ENCODE measurements around the gene SH3D21. TPM values are rescaled to one million over a fixed set of nuclear protein-coding genes. Genes with fewer than 3 reads are reported as not detected.

SH3D21 gene
- polyA plus RNA-seq, 1 donor from 2014 or later, result 2.6 TPM

GRCh38 chr1:36305915-36306209 lies 306 bp upstream of the SH3D21 start:
- H3K4me2 ChIP-seq (ENCODE audit: low read length), result no peak overlapping the region
- H3K79me2 ChIP-seq (replicated peaks; ENCODE audit: insufficient read depth, low read length), result no peaks in the 10 kb centered on the region
- no peaks in the 10 kb centered on the region for H3F3A ChIP-seq (ENCODE audit: insufficient read depth, low read length, poor library complexity, severe bottlenecking)
- H3K27ac ChIP-seq (ENCODE audit: low read length), result no peak overlapping the region
- TF ChIP-seq REST (IDR thresholded peaks at IDR 0.05; ENCODE audit: borderline replicate concordance), result no peak
- no peak for TF ChIP-seq EZH2 (IDR thresholded peaks at IDR 0.05; ENCODE audit: borderline replicate concordance, insufficient read depth, low read length, poor library complexity, severe bottlenecking)
- no peak for TF ChIP-seq EP300 (conservative IDR thresholded peaks at IDR 0.05; ENCODE audit: poor library complexity, severe bottlenecking)
- TF ChIP-seq SMC3 (conservative IDR thresholded peaks at IDR 0.05; ENCODE audit: poor library complexity), result no peak
- no peak for TF ChIP-seq POLR2AphosphoS5 (IDR thresholded peaks at IDR 0.05)
- no peak for TF ChIP-seq TAF1 (IDR thresholded peaks at IDR 0.05; ENCODE audit: low read depth)
- TF ChIP-seq, protein P1, sequence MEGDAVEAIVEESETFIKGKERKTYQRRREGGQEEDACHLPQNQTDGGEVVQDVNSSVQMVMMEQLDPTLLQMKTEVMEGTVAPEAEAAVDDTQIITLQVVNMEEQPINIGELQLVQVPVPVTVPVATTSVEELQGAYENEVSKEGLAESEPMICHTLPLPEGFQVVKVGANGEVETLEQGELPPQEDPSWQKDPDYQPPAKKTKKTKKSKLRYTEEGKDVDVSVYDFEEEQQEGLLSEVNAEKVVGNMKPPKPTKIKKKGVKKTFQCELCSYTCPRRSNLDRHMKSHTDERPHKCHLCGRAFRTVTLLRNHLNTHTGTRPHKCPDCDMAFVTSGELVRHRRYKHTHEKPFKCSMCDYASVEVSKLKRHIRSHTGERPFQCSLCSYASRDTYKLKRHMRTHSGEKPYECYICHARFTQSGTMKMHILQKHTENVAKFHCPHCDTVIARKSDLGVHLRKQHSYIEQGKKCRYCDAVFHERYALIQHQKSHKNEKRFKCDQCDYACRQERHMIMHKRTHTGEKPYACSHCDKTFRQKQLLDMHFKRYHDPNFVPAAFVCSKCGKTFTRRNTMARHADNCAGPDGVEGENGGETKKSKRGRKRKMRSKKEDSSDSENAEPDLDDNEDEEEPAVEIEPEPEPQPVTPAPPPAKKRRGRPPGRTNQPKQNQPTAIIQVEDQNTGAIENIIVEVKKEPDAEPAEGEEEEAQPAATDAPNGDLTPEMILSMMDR (IDR thresholded peaks at IDR 0.05; ENCODE audit: poor library complexity, severe bottlenecking), result no peak
- TF ChIP-seq MXI1 (conservative IDR thresholded peaks at IDR 0.05; ENCODE audit: poor library complexity, severe bottlenecking), result no peak
- no peak for TF ChIP-seq RAD21 (conservative IDR thresholded peaks at IDR 0.05)
- H3K27me3 ChIP-seq (ENCODE audit: insufficient read depth, low read depth, low read length), result no peaks in the 10 kb centered on the region
- no peak overlapping the region for H2AFZ ChIP-seq (ENCODE audit: low read depth, low read length)
- H3K36me3 ChIP-seq (ENCODE audit: insufficient read depth, low read length), result no peaks in the 10 kb centered on the region
- no peaks in the 10 kb centered on the region for H3K9me2 ChIP-seq (ENCODE audit: insufficient read depth, low read length)
- H3K4me3 ChIP-seq (ENCODE audit: low read length), result peak overlapping the region; percentile 74
- no peak overlapping the region for H3K9ac ChIP-seq (ENCODE audit: low read length)
- no peaks in the 10 kb centered on the region for H4K20me1 ChIP-seq (ENCODE audit: insufficient read depth)
- H3K9me3 ChIP-seq (ENCODE audit: low read length), result no peaks in the 10 kb centered on the region

DNA sequence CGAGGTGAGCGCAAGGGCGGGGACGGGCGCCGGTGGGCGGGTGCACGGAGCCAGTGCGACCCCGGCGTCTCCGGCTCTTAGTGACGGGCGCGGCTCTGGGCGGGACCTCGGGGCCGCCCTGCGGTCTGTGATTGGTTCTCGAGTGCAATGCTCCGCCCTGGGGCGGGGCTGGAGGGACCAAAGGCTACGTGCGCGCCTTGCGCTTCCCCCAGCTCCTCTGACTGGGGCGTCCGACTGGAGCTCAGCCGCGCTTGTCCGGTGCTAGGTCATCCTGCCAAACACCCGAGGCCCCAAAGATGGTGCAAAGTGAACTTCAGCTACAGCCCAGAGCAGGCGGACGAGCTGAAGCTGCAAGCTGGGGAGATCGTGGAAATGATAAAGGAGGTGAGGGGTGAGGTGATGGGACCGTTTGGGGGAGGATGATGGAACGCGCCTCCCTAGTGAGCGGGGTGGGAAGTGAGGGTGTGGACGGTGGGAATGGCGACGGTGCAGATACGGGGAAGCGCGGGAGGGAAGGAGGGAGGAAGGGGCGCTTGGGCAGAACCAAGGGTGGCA lies 811 bp downstream of the SH3D21 start:
- no peaks in the 10 kb centered on the region for H3K9me2 ChIP-seq (ENCODE audit: insufficient read depth, low read length)
- no peaks in the 10 kb centered on the region for H4K20me1 ChIP-seq (ENCODE audit: insufficient read depth)
- peak overlapping the region; percentile 89 for H3K4me2 ChIP-seq (ENCODE audit: low read length)
- H3K27me3 ChIP-seq (ENCODE audit: insufficient read depth, low read depth, low read length), result no peaks in the 10 kb centered on the region
- H3K9me3 ChIP-seq (ENCODE audit: low read length), result no peaks in the 10 kb centered on the region
- peak overlapping the region; percentile 74 for H3K4me3 ChIP-seq (ENCODE audit: low read length)
- no peaks in the 10 kb centered on the region for H3K36me3 ChIP-seq (ENCODE audit: insufficient read depth, low read length)
- TF ChIP-seq REST (IDR thresholded peaks at IDR 0.05; ENCODE audit: borderline replicate concordance) (no peak), EP300 (conservative IDR thresholded peaks at IDR 0.05; ENCODE audit: poor library complexity, severe bottlenecking) (no peak), EZH2 (IDR thresholded peaks at IDR 0.05; ENCODE audit: borderline replicate concordance, insufficient read depth, low read length, poor library complexity, severe bottlenecking) (no peak), MXI1 (conservative IDR thresholded peaks at IDR 0.05; ENCODE audit: poor library complexity, severe bottlenecking) (peak; percentile 20), POLR2AphosphoS5 (IDR thresholded peaks at IDR 0.05) (no peak)
- H3K9ac ChIP-seq (ENCODE audit: low read length), result peak overlapping the region; percentile 61
- no peaks in the 10 kb centered on the region for H3F3A ChIP-seq (ENCODE audit: insufficient read depth, low read length, poor library complexity, severe bottlenecking)
- peak overlapping the region; percentile 57 for H2AFZ ChIP-seq (ENCODE audit: low read depth, low read length)
- H3K27ac ChIP-seq (ENCODE audit: low read length), result no peak overlapping the region
- H3K79me2 ChIP-seq (replicated peaks; ENCODE audit: insufficient read depth, low read length), result no peaks in the 10 kb centered on the region

Data from neural cell (in vitro differentiated cells).